GM21367 (cell line): ENCODE measurements around the gene CHD6.
"Not testable (repeated sequence)": the region's sequence is repeated elsewhere in the genome, so short reads cannot be mapped to it uniquely, and the experiment has no call there.

Experiments
- ATAC-seq: cut with Tn5 transposase; IDR thresholded peaks from one replicate; pipeline ENCODE4 v1.9.1; 2021; ENCODE audit not compliant: unreplicated experiment

CHD6 gene

DNA sequence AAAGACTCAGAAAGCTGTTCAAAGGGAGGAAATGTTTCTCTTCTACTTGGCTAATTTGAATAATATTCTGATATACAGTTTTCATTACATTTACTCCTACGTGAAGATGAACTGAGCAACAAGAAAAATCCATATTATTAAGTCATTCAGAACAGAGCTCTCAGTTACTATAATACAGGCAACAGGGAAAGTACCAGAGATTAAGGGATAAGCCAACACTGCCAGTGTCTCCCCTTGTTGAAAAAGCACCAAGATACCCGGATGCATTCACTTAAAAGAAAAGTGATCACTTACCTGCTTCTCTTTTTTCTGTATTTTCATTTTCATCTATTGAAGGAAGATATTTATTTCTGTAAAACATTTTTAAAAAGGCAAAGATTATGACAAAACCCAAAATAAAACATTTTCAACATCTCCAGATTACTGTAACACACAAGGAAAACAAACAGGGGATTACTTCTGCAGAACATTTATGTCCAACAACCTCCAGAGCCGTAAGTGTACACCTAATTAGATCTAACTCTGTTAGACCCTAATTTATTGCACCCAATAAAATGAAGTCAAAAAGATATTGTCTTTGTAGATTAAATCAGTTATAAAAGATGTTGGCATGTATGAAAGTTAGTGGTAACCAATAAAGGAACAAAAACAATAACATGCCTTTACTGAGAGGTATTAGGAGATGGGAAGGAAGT lies 67.0 kb downstream of the CHD6 start:
- no peak for ATAC-seq

DNA sequence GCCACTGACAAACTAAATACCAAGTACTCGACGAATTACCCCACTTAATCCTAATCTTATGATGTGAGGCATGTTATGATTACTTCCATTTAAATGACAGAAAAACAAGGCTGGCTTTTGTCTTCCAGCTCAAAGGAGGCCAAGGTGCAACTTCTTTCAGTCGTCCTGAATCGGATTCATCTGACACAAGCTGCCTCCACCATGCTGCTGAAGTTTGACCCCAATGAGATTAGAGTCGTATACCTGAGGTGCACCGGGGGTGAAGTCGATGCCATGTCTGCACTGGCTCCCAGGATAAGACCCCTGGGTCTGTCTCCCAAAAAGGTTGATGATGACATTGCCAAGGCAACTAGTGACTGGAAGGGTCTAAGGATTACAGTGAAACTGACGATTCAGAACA lies 71.0 kb downstream of the CHD6 start:
- ATAC-seq = no peak

DNA sequence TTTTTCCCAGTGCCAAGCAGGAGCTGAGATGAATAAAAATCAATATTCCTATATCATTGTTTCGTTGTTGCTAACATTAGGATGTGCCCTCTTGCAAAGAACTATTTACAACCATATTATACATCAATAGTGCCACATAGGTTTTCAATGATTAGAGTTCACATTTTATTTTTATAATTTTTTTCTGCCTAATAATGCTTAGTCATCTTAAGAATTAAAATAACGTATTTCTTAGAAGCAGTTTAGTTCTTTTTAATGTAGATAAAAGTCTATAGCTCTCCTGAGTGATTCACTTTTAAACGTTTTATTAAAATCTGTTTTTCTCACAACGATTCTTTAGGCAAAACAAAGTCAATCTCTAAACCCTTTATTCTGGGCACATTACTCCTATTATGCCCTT lies 71.6 kb downstream of the CHD6 start:
- no peak for ATAC-seq

DNA sequence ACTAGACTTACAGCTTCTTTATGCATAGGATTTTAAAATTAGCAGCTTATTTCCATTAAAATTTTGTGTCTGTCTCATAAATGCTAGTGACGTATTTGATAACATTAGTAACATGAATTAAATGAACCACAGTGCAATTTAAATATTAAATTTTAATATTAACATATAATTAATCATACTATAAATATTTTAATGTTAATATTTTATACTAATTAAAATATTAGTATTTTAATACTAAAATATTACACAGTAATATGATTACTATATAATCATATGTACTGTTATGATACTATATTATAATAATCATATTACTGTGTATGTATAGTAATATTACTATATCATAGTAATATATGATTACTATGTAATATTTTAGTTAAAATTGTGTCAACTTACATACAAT lies 73.7 kb downstream of the CHD6 start:
- no peak for ATAC-seq

DNA sequence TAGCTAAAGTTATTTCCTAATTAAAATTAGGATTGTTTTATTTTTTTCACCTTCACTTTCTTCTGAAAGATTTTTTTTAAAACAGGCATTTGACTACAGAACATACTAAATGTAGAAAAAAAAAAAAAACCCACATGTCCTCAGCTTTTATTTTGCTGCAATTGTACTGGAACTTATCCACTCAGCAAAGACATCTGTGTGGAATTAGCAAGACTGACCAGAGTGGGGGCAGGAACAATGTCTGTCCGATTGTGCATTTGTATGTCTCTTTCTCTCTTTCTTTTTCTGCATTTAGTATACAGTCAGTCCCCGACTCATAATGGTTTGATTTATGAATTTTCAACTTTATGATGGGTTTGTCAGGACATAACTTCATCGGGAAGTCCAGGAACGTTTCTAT lies 77.3 kb downstream of the CHD6 start:
- no peak for ATAC-seq

DNA sequence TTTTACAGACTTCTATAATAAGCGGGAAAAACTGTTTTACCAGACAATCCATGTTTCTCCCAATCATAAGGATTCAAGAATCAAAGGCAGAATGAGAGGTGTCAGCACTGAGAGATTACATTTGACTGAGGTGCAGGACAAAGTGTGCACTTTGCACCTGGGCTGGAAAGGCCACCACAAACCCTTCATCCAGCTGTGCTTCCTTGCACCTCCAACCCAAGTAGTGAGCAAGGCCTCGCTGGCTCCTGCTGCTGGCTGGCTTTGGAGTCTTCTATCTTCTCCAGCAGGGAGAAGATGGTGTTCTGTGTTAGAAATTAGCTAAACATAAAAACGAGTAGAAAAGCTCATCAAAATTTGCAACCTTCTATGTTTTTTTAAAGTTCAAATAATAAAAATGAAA lies 77.7 kb downstream of the CHD6 start:
- no peak for ATAC-seq

DNA sequence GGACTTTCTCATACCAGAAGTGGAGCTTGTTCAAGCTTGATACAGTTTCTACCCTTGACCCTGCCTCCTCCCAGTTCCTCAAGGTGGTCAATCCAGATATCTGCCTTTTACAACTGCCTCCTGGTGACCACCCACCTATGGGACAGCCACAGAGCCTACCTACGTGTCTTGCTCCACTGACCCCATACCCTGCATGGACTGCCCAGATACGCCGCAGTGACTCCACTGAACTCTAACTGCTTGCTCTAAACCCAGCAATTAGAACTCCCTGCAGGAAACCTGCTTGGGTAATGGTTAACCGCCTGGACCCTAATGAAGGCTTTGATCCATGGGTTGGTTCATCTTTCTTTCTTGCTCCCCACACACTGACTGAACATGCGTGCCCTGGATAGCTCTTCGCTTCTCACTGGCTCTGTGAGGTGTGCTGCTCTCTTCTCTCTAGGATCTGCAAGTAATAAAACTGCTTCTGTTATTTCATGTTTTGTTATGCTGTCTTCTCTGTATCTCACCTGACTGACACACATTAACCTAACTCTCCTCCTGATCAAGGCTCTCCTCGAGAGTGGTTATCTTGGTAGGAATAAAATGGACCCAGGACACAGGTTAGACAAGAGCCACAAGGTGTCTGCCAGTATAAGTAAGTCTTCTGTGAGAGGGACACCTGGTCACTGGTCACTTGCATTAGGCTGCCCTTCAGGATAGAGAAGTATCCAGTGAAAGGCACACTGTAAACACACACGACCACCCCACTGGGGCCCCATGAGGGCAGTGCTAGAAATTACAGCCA lies 79.2 kb downstream of the CHD6 start:
- no peak for ATAC-seq

DNA sequence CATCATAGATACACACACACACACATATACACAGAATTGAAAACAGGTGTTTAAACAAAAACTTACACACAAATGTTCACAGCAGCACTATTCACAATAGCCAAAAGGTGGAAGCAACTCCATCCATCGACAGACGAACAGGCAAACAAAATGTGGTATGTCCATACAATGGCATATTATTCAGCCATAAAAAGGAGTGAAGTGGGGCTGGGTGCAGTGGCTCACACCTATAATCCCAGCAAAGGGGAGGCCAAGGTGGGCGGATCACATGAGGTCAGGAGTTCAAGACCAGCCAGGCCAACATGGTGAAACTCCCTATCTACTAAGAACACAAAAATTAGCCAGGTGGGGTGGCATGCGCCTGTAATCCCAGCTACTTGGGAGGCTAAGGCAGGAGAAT lies 80.3 kb downstream of the CHD6 start:
- no peak for ATAC-seq

DNA sequence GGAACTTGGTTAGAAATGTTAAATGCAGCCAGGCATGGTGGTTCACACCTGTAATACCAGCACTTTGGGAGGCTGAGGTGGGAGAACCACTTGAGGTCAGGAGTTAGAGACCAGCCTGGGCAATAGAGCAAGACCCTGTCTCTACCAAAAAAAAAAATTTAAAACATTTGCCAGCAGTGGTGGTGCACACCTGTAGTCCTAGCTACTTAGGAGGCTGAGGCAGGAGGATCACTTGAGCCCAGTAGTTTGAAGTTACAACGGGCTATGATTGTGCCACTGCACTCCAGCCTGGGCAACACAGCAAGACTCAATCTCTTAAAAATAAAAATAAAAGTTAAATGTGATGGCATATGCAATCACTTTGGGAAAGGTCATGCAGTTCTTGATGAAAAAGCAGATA lies 82.6 kb downstream of the CHD6 start:
- ATAC-seq = not testable (repeated sequence)

DNA sequence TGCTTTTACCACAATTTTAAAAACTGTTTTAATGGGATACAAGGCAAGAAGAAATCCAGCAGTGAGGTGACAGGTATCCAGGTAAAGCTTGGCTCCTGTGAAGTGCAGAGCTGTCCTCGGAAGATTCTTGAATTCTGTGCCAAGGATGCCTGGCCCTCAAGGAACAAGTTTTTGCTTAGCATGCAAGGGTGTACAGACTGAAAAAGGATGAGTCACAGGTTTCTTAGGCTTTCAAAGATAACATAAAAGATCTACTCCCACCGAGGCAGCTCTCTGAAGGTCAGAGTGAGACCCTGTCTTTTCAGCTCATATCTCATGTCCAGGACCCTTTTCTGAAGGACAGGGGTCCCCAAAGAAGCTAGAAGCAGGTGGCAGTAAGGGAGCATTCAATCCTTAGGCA lies 83.3 kb downstream of the CHD6 start:
- ATAC-seq = no peak

DNA sequence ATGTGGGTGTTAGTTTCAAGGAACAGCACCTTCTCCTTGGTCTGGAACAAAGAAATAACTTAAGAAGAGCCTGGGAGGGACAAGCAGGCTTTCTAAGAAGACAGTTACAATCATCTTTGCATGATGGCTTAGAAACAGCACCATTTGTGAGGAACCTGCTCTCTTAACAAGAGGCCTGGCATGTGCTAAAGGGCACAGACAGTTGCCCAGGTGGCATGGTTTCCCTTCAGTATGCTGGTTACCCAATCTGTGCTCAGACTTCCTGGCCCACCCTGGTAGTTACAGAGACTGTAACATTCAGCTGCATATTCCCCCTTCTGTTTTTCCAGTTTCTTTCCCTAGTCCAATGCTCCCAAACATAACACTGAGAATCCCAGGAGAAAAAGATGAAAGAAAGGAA lies 84.0 kb downstream of the CHD6 start:
- no peak for ATAC-seq

DNA sequence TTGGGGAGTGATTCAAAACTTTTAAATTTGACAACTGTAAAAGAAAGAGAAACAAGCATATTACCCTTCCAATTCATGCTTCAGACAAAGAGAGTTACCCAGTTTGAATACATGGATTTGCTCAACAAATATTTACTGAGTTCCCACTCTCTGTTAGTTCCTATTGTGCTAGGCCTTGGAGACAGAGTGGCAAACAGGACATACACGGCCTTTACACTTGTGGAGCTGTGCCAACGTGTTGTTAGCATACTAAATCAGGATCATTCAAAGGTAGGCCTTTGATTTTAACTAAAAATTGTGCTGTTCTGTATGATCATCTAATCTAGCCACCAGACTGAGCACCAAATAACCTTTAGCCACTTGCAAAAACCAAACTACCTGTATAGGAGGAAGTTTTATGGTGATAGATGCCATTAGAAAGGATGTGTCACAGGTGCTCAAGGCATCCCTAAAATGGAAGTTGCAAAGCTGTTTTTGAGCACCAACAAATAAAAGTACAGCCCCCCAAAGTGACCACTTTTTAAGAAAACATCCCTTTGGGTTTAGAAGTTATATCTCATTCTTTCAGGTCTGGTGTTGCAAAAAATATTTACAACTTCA lies 84.5 kb downstream of the CHD6 start:
- no peak for ATAC-seq

DNA sequence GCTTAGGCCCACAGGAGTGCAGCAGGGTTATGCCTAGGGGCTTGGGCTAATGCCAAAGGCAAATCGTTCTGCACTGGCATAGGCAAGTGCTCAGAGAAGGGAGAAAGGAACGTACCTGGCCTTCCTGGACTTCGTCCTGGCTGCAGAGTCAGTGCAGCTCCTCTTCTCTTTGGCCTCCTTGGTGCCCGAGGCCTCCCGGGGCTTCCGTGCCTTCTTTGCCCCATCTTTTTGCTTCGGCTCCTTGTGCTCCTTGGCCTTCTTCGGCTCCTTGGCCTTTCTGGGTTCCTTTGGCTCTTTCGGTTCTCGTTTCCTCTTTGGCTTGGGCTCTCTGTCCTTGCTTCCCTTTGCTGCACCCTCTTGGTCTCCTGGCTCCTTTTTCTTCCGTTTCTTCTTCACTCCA lies 85.2 kb downstream of the CHD6 start:
- no peak for ATAC-seq

DNA sequence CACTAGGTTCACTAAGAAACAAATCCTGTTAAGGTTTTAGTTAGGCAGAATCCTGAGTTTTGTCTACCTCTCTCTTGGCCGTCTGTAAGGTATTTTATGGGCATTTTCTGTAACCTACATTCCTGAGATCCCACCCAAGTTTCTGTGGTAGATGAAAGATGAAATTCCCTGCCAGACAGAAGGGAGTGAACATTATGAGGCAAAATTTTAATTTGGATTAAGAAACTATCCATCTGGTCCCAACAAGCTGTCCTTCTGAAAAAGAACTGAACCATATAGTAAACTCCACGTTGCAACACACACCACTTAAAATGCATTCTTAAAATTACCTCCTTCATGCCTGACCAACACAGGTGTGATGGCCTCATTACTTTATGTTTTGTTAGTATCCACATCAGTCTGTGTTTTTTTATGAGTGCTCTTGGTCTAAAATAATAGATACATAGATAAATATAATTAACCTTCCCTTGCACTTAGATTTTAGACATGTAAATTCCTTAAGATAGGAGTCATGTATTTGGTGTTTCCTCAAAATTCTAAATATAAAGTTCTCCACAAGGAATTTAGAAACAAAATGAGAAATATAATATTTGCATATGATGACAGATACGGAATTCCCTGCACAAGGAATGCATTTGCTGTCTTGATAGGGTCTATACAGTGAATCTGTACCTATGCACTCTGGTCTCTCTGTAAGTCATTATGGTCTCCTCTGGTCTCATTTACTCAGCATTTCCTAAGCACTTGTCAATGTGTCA lies 86.5 kb downstream of the CHD6 start:
- no peak for ATAC-seq

DNA sequence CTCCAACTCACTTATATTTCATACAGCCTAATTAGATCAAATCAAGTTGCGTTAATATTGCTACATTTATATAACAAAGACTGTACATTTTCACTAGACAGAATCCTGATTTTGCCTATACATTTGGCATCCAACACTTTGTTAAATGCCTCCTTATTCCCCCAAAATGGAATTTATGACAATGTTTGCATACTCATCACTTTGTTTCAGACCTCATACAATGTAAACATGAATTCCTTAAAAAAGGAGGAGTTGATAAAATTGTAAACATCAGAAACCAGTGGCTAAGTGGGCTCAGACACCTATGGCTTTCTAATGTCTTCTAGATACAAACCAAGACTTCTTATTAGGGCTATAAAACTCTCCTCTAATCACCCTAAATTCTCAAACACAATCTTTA lies 87.3 kb downstream of the CHD6 start:
- ATAC-seq = no peak

DNA sequence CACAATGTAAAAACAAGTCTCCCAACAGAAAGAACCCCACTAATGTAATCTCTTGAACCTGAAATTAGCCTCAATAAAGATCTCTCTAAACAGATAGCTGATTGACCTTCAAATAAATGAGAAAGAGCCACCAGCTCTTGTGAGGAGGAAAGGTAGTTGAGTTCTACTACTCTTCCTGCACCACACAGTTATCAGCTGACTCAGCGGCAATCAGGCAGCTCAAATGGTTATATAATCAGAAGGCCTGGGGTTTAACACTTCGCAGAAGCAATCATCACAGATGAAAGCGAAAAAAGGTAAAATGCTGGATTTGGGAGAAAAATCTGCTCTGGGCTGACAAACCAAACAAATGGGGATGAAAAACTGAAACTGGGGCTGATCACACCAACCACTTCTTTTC lies 91.8 kb downstream of the CHD6 start:
- ATAC-seq = no peak

DNA sequence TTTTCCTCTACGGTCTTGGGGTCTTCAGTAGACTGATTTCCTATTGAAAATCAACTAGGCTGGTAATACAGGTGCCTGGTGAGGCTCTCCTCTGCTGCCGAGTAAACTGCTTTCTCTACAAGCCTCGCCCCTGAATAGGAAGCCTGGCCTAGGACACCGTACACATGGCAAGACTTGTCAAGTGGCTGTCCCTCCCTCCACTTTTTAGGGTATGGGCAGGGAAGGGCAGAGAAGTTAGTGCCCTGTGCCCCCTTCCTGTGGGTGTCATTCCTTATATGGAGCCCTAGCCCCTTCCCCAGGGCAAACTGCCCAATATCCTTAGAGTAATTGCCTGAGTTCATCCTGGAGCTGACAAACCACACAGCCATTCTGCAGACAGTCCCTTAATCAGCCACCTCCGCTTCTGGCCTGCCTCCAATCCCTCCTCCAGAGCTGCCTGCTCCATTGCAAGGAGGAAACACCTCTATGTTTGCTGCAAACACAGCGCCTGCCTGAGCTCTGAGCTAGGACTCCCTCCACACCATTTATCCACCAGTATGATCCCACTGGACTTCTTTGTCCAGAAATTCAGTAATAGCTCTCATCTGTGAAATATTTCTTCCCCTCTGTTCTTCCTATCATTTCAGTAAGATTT lies 93.1 kb downstream of the CHD6 start:
- no peak for ATAC-seq

DNA sequence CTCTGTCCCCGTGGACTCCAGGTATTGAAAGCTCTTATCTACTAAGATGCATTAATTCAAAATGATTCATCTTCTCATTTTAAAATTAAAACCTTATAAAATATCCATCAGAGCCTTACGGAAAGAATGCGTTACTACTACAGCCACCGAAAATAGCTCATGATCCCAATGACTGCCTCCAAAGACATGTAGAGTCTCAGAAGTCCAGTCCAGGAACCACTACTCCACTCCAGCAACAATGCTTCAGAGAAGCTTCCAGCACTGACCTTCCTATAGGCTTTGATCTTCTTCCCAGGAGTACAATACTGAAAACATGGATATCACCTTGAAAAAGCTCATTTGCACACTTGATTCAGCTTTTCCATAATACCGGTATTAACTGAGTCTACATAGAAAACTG lies 94.3 kb downstream of the CHD6 start:
- ATAC-seq = no peak

DNA sequence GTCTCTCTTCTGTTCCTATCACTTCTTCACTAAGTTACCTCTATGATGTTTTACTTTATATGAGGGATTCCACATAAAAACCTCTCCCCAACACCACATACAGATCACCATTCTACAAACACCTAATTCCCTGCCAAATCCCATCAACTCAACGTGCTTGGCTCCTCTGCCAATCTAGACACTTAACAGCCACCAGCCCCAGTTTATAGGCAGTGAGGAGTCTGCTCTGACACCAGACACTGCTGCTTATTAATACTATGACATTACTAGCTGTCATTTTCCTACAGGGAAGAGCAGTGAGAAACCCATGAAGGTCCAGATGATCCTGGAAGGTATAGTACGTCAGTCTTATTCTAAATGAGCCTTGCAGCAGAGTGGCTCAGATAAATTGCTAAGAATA lies 104.3 kb downstream of the CHD6 start:
- ATAC-seq = no peak

DNA sequence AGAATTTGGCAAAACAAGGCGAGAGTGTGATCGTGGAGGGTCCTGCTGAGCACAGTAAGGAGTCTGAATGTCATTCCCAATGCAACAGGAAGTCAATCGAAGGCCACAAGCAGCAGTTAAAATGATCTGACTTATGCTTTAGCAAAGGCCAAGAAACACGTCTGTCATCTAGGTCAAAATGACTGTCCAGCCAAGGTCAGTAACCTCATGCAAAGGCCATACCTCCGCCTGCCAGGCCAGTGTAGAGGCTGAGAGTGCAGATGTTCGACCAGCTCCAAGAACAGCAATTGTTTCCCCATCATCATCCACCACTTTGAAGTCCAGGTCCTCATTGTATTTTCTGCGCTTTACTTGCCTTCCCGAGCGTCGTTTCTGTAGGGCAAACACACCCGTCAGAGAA lies 105.6 kb downstream of the CHD6 start:
- no peak for ATAC-seq

DNA sequence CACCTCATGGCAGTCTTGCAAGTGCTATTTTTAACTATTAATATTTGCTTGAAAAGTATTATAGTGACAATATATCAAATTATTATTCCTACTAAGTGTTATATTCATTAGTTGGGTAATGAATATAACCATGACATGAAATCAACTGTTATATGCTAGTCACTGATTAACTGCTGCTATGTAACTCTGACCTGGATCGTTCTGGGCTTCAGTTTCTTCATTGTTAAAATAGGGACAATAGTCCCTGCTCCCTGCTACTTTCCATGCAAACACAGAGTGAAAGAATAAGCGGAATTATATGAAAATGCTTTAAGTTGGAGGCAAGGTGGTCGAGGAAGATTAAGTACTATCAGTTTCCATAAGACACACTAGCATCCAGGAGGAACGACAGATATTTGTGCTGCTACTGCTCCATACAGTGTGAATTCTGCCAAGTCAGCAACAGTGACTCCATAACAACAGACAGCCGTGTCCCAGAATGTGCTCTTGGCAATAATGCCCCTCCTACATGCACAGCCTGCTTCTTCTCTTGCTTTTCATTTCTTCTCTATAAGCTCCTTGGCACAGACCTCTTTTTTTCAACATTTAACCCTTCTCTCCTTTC lies 107.2 kb downstream of the CHD6 start:
- ATAC-seq = no peak
